Ovary (tissue), 9 donors: Measurements from ENCODE around the gene PTHLH. TPM values are rescaled to one million over a fixed set of nuclear protein-coding genes. Genes with fewer than 3 reads are reported as not detected.

Source experiments
- DNase-seq, 5 donors: peaks; one replicate each; pipeline ENCODE4 v3.0.0-alpha.2; 2019 to 2020
- H3K27ac ChIP-seq, 2 donors: fragments of 200-600 bp; one replicate each; pipeline versions ENCODE4 v1.5.1 to v1.8.0; 2019 to 2022
- H3K27me3 ChIP-seq: fragments of 200-600 bp; one replicate; pipeline ENCODE4 v1.8.0; 2022
- H3K36me3 ChIP-seq: fragments of 200-600 bp; sonication (generic); one replicate; pipeline ENCODE4 v1.5.1; 2019
- H3K4me1 ChIP-seq: one replicate; pipeline ENCODE4 v1.8.1; 2013; ENCODE audit warnings: mild to moderate bottlenecking, moderate library complexity; ENCODE audit not compliant: insufficient read depth
- H3K4me3 ChIP-seq: fragments of 200-600 bp; sonication (generic); one replicate; pipeline ENCODE4 v1.5.1; 2017
- H3K9me3 ChIP-seq, 2 donors: fragments of 200-600 bp in 1 of 2; sonication (generic) in 1 of 2; one replicate each; pipeline versions ENCODE4 v1.5.1 to v1.8.1; 2013 to 2019; ENCODE audit warnings: mild to moderate bottlenecking in 1 of 2, moderate library complexity in 1 of 2
- CTCF ChIP-seq, 3 donors: fragments of 450-650 bp in 2 of 3; fragments of 200-600 bp in 1 of 3; IDR thresholded peaks; one replicate each; pipeline versions ENCODE4 v1.5.1 to v1.8.0; 2016 to 2022; ENCODE audit warnings: antibody characterized with exemption in 3 of 3, mild to moderate bottlenecking in 1 of 3
- EP300 ChIP-seq: sonication (generic); formaldehyde crosslinking; IDR thresholded peaks from one replicate; pipeline ENCODE4 v1.6.1; 2017; ENCODE audit warnings: antibody characterized with exemption
- POLR2A ChIP-seq: fragments of 450-650 bp; IDR thresholded peaks from one replicate; pipeline ENCODE4 v1.6.1; 2017; ENCODE audit warnings: antibody characterized with exemption, mild to moderate bottlenecking, moderate library complexity
- WGBS, 3 donors: extraction: QIAGEN DNeasy Blood & Tissue Kit in 1 of 3; methylation state at CpG; one replicate each; pipeline versions ENCODE4 v1.1.5 to v1.1.7; 2013 to 2017; 5-methylcytosine and 5-hydroxymethylcytosine counted together
- intact Hi-C, 4 donors: fragments of 100-400 bp; cut with DNase I; formaldehyde crosslinking; loops; one replicate each; pipeline versions ENCODE4 v1.11.0 to v1.15.1; 2022 to 2023
- polyA plus RNA-seq, 2 donors: library from polyadenylated mRNA; stranded (reverse); fragments of 200-250 nt in 1 of 2; fragments of 350-450 nt in 1 of 2; fragmentation: Illumina TruSeq in 1 of 2; extraction: RNeasy Lipid Tissue Mini Kit (QIAGEN cat#74804) in 1 of 2; gene quantifications; one replicate each; pipeline ENCODE4 v1.2.3, GENCODE V29; 2013 to 2014
- total RNA-seq, 7 donors: library from RNA; depleted of rRNA in 2 of 7; stranded (reverse); fragments of >200 nt in 2 of 7; fragmentation: NEBNext Ultra II Directional in 3 of 7; extraction: Animal tissue kit (Norgen Biotek cat#: 25700) in 3 of 7; gene quantifications; one replicate each; pipeline versions ENCODE4 v1.1.0 to v1.2.4, GENCODE V29; 2016 to 2023
- donor health status: DM: no; HTN: no; CAD: no; lungs with moderate emphysema.
- donor health status: DM: no; HTN: no; CAD: no.
- donor health status: Bipolar disorder and iron deficiency.
- donor health status: DM: yes; HTN: yes; CAD: no.
- donor health status: DM: no; HTN: no; CAD: no.
- donor health status: DM: yes; HTN: yes; CAD: no.

The PTHLH gene
- total and polyA plus RNA-seq, 9 donors, result 0.50 to 4.3 (median 0.77) TPM

- intact Hi-C loops, result no loop called here
- WGBS, 3 donors, result 89 to 93% (median 91%) methylated on average over 4 of the region's 4 CpGs
- DNase-seq, result no peak
These were observed 27.4 kb upstream of the PTHLH start for GRCh38 chr12:27999970-28000369.

GRCh38 chr12:27999521-27999920 is 27.0 kb upstream of the PTHLH start:
- H3K27me3 ChIP-seq, result no peaks in the 10 kb centered on the region
- no peaks in the 10 kb centered on the region for H3K36me3 ChIP-seq
- no peak overlapping the region for H3K27ac ChIP-seq
- H3K4me1 ChIP-seq, result no peaks in the 10 kb centered on the region
- WGBS, 3 donors, result 66 to 80% (median 76%) methylated on average over 2 of the region's 2 CpGs
- intact Hi-C loops, result no loop called here
- H3K9me3 ChIP-seq, result no peaks in the 10 kb centered on the region
- DNase-seq, result no peak
- TF ChIP-seq EP300 (no peak), POLR2A (no peak), CTCF (IDR thresholded peaks at IDR 0.05) (no peak)
- no peak overlapping the region for H3K4me3 ChIP-seq

More at GRCh38 chr12:27999970-28000369, 27.4 kb upstream of the PTHLH start:
- no peak overlapping the region for H3K27ac ChIP-seq
- H3K9me3 ChIP-seq, result no peaks in the 10 kb centered on the region
- TF ChIP-seq POLR2A, result no peak
- no peak for TF ChIP-seq EP300
- no peak for TF ChIP-seq CTCF (IDR thresholded peaks at IDR 0.05)
- no peak overlapping the region for H3K4me3 ChIP-seq
- no peaks in the 10 kb centered on the region for H3K36me3 ChIP-seq
- H3K27me3 ChIP-seq, result no peaks in the 10 kb centered on the region
- no peaks in the 10 kb centered on the region for H3K4me1 ChIP-seq

- no peaks in the 10 kb centered on the region for H3K27me3 ChIP-seq
- intact Hi-C loops, result no loop called here
- no peak for DNase-seq
- H3K36me3 ChIP-seq, result no peaks in the 10 kb centered on the region
- no peaks in the 10 kb centered on the region for H3K4me1 ChIP-seq
- TF ChIP-seq EP300 (no peak), POLR2A (no peak), CTCF (IDR thresholded peaks at IDR 0.05) (no peak)
- H3K4me3 ChIP-seq, result no peak overlapping the region
- H3K27ac ChIP-seq, result no peak overlapping the region
- H3K9me3 ChIP-seq, result no peaks in the 10 kb centered on the region
These were observed 26.1 kb upstream of the PTHLH start for GRCh38 chr12:27998658-27999057.

- Histone ChIP-seq H3K9me3 (no peaks in the 10 kb centered on the region), H3K36me3 (no peaks in the 10 kb centered on the region), H3K27me3 (no peaks in the 10 kb centered on the region), H3K27ac (no peak overlapping the region), H3K4me3 (no peak overlapping the region), H3K4me1 (no peaks in the 10 kb centered on the region)
- TF ChIP-seq CTCF (IDR thresholded peaks at IDR 0.05), result no peak
- TF ChIP-seq POLR2A, result no peak
- no peak for TF ChIP-seq EP300
- WGBS, 3 donors, result 76 to 83% (median 79%) methylated on average over 2 of the region's 2 CpGs
- no peak for DNase-seq
- intact Hi-C loops, result no loop called here
These were observed 25.6 kb upstream of the PTHLH start for GRCh38 chr12:27998170-27998569.

- Histone ChIP-seq H3K27me3 (no peaks in the 10 kb centered on the region), H3K4me1 (no peaks in the 10 kb centered on the region), H3K27ac (no peak overlapping the region), H3K9me3 (no peaks in the 10 kb centered on the region), H3K4me3 (no peak overlapping the region), H3K36me3 (no peaks in the 10 kb centered on the region)
- TF ChIP-seq CTCF (IDR thresholded peaks at IDR 0.05) (no peak), EP300 (no peak), POLR2A (no peak)
- WGBS, 3 donors, result 87 to 89% (median 89%) methylated on average over 3 of the region's 3 CpGs
- no peak for DNase-seq
- intact Hi-C loops, result no loop called here
These were observed 24.2 kb upstream of the PTHLH start for GRCh38 chr12:27996761-27997160.
